ENCODE measurements around the gene PPFIA2.

Gene PPFIA2

DNA sequence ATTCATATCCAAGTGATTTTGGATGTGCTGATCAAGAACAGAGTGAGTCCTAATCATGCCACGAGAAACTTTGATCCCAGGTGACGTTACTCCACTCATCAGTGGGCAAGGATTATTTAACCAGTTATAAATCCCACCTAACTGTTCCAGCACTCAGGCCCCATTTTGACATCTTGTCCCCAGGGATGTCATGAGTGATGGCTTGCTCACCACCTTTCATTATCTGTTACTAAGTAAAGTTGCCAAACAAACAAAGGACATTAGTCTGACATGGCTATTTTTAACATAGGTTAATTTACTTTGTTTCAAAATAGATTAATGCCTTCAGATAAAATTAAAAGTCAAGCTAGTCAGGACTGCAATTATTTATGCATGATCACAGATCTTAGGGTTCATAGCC lies 425.3 kb downstream of the PPFIA2 start:
- no peak for DNase-seq

DNA sequence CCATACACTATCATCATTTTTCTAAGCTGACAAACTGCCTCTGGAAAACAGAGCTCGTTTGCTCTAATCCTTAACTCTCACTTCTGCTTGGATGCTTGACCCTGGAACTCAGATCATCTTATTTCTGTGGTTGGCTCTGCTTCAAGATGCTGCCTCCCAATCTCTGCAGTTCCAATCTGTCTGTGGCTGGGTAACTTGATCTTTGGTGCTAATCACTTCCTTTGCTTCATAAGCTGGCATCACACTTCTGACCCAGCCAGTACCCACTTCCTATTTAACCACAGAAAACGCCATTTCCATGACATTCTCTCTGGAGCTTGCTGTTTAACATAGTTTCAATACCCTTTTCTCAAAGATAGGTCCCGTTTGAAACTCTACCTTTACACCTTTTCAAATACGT lies 427.1 kb downstream of the PPFIA2 start:
- no peak for DNase-seq

DNA sequence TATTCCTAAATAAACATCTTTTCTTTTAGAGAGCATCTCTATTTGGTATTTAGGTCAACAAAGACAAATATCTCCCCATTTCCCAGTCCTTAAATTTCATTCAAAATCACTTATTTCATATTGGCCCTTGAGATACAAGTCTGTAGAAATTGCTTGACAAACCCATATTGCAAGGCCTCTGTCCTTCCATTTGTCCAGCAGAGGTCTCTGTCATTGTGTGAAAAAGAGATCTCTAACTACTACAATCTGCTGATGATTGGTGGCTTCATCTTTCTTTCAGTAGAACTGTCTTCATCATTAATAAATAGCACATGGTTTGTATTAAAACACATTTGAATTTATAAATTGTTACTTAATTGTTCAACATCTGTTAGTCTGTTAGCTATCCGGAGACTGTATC lies 428.7 kb downstream of the PPFIA2 start:
- no peak for DNase-seq

DNA sequence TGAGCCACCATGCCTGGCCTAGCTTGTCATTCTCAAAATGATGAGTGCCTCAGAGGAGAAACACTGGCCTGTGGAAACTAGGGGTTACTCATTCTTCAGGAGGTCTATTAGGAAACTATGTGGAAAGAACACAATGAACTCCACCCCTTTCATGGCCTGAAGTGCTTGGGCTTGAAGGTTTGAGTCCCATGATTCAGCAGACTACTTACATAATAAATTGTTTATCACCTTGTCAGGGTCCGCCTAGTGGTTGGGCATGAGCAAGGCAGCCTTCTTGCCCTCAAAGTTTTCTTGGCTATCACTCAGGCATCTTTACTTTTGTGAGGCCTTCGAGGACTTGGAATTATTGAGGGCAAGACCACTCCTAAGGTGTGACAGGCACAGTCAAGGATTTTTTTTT lies 430.1 kb downstream of the PPFIA2 start:
- no peak for DNase-seq

DNA sequence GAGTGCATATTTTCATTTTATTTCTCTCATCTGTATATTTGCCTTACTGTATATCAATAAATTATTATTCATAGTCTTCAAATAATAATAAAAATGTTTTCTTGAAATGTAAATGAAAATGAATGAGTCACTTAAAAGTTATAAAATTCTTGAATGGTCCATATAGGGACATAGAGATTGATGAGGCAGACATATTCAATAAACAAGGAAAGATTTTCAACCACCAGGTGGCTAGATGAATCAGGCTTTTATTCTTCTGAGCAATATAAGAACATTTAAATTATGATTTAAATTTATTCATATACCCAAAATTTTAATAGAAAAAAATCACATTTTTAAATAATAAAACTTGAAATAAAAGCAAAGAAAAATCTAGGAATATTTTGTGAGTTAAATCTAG lies 431.7 kb downstream of the PPFIA2 start:
- DNase-seq: no peak

DNA sequence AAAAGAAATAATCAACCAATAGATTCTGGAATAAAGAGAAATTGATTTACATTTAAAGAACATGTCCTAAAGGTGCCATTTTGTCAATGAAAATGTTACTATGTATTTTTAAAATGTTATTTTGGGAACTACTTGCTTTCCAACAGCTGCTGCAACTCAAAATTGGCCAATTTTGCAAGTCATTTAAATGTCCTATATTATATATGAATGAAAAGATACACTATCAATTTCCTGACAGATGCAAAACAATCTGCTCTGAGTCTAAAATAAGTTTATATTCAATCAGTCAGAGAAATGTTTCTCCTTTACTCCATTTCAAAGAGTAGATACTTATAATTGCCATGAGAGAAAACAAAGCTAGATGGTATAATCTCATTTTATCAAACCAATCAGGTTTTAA lies 434.1 kb downstream of the PPFIA2 start:
- no peak for DNase-seq

DNA sequence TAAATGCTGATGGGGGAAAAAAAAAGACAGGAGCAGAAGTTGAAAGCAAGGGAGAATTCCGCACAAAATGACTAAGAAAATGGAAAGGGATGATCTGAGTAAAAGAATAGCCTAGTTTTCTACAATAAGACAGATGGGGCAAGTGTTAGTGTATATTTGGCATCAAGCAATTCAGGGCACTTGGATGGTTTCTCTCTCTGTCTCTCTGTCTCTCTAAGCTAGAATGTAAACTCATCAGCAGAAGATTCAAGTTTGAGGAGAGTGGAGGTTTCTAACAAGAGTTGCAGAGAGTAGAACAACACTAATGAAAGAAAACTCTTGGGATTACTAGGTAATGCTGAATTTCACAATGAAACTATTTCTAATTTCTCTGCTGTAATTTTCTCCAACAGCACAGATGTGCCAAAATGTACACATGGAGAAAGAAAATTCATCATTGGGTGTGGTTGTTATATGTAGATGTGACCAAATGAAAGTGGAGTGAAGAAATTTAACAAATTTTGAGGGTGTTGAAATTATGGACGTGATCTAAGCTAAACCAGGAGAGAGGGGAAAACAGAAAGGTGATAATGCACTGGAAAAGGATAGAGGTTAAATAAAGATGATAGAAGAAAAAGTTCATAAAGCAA lies 444.1 kb downstream of the PPFIA2 start:
- DNase-seq: no peak

DNA sequence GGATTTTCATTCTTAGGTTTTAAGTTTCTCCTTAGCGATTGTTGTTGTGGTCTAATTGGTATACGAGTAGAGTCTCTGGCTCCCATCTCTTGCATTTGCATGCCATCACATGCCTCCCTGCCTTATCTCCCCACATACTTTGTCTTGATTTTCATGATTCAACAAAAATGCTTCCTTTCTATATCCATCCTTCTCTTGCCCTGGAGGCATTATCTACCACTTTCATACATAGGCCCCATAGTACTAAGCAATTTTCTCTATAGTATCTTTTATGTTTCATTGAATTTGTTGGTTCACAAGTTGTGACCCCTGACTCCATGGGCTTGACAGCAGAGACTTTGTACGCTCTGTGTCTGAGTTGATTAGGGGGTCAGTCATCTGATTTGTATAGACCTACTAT lies 455.2 kb downstream of the PPFIA2 start:
- no peak for DNase-seq

DNA sequence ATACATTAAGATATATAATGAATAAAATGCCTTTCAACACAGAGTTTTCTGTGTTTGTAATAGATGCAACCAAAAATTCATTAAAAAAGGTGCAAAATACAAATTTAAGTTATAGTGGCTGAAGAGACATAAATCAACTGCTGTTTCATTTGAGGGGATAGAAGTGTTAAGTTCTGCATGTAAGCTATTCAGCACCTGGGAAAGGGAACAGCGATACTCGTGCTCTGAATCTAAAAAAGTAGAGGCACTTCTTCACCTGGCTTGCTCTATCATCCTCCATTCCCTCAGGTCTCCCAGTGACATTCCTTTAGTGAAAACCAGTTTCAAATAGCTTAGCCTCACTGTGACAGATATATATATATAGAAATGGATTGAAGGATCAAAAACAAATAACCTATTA lies 458.7 kb downstream of the PPFIA2 start:
- DNase-seq: no peak

DNA sequence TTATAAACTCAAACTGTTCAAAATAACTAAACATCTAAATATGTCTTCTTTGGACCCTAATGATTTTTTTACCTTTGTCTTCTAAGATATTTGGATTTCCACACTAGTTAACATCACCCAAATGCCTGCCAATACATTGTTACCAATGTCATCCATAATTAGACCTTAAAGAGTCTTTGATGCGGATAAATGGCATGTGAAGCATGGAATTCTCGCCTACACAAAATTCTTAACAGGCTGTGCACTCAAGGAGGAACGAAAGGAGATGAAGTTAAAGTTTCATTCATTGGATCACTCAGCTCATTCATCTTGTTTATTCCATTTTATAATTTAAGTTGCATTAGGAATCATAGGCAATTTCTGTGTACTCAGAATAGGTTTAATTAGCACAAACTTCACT lies 461.5 kb downstream of the PPFIA2 start:
- no peak for DNase-seq

DNA sequence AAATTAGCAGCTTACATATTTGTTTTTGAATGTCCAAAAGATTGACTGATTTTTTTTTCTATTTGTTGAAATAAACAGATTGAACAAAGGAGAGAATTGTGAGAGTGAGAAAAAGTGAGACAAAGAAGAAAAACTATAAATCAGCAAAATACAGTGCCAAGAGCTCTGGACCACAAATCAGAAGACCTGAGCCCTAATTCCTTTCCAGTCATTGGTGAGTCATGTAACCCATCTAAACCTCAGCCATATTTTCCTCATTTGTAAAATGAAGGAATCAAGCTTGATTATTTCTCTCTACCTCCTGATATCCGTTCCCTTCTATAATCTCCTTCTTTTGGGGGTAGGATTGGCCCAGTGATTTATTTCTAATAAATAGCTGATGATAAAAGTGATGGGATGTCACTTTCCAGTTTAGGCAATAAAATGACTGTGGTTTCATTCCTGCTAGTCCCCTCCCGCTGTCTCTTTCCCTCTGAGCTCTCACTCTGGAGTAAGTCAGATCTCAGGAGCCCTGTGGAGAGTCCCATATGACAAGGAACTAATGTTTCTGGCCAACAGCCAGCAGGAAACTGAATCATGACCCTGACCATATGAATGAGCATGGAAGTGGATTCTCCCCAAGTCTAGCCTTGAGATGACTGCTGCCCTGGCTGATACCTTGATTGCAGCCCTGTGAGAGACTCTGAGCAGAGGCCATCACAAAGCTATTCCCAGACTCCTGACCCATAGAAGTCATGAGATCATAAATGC lies 462.4 kb downstream of the PPFIA2 start:
- no peak for DNase-seq

DNA sequence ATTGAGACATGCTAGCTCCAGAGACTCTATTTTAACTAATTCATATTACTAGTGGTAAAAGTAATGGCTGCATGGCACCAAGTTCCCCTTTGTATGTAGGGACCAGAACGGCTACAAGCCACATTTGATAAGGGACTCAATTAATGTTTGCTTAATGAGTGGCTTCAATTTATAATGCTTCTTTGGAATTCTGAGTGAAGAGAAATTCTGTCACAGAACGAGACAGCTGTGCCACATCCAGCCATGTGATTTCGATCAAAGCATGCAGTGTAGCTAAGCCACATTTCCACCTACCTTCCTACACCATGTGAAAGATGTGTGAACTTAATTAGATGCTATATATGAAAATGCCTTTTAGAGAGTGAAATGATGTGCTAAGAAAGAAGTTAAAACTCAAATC lies 463.9 kb downstream of the PPFIA2 start:
- DNase-seq: no peak

DNA sequence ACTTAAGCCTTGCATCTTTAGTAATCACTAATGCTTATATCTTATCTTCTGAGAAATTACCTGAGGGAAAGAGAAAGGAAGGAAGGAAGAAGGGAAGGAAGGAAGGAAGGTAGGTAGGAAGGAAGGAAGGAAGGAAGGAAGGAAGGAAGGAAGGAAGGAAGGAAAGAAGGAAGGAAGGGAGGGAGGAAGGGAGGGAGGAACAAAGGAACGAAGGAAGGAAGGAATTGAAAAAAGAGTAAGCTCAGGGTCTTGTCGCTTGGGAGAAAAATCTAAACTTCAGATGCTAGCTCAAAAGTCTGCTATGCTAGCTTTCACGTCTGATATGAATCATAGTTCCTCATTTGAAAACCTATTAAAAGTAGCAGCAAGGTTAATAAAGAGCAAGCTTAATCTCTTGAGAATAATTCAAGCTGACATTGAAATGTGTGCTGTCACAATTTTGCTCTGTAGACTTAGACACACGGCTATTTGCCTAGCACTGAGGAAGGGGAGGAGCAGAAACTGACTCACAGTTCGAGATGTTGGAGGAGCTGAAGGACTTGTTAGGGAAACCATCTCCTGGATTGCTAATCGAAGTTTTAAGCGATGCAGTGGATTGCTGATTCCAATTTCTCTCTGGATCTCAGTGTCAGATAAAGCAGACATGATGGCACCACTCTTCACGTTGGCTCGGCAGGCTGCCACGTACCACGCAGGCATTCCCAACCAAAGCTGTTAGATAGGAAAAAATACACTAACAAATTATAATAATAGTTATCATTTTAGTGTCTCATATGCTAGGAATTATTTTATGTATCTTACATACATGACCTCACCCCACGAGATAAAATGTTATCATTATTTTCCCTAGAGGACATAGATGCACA lies 464.6 kb downstream of the PPFIA2 start:
- DNase-seq: no peak

DNA sequence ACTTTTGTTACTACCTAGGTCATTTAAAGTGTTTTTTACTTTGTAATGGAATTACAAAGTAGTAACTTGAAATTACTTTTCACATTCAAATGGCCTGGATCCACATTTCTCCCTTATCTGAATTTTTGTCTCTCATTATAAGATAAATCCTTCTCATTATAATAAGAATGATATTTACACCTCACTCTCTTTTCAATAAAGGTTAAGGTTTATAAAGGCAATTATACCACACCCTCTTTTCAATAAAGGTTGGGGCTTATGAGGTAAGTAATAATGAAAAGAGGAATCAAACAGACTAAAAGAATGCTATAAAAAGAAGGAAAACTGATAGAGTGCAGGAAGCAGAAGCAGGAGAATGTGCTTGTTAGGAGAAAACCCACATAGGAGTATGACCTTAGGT lies 470.5 kb downstream of the PPFIA2 start:
- no peak for DNase-seq

DNA sequence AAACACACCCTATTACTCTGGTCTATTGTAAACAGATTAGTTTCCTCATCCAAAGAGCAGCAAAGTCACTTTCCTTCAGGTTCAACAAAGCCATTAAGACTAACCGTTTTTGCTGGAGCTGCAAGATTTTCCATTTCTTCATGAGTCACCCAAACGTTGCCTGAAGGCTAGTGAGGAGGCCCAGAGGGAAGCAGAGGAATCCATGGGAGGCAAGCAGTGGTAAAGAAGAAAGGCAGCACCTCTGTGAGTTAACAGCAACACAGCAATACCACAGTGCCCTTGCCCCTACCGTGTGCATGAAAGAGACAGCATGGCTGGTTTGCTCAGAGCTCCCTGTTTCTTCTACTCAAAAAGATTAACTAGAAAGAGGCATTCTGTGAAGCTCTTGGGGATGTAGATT lies 475.0 kb downstream of the PPFIA2 start:
- no peak for DNase-seq

DNA sequence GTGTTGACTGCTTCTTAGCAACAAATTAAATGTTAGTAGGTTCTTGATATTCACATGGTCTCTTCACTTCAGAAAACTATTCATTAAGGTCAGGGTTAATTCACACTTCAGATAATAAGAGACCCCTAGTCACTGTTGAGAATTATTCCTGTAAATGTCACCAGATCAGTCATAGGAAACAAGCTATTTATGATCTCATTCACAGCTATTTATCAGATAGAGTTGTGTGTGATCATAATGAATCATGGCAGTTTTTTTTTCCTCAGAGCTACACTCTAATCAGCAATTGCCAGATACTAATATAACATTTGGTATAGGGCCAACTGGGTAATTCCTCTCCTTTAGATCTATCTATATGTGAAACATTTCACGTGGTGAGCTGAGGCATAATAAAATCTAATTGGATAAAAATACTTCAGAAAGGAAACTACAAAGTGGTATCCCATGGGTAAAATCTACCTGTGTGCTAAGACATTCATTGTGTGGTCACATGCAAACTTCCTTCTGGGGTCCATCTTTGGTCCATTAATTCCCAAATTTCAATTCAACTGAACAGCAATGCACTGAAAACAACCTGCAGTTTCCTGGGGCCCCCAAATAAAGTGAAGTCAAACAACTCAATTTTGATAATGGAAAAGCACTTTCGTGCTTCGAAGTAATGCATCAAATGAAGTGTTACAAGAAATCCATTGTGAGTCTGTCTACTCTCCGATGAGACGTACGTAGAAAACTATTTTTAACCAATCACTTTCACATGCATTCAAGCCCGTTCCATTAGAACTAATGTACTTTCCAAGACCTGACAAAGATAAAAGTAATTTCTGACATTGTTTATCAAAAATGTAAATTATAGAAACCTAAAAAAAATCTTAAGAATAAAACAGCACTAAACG lies 484.3 kb downstream of the PPFIA2 start:
- DNase-seq: no peak

DNA sequence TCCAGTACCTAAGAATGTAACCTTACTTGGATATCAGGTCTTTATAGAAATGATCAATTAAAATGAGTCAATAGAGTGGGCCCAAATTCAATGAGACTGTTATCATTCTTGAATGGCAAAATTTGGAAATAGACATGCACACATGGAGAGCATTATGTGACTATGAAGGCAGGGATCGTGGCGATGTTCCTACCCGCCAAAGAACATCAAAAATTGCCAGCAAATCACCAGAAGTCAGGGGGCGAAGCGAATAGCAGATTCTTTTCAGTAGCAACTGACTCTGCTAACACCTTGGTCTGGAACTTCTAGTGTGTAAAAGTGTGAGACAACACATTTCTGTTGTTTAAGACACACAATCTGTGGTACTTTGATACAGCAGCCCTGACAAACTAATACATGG lies 488.8 kb downstream of the PPFIA2 start:
- no peak for DNase-seq

DNA sequence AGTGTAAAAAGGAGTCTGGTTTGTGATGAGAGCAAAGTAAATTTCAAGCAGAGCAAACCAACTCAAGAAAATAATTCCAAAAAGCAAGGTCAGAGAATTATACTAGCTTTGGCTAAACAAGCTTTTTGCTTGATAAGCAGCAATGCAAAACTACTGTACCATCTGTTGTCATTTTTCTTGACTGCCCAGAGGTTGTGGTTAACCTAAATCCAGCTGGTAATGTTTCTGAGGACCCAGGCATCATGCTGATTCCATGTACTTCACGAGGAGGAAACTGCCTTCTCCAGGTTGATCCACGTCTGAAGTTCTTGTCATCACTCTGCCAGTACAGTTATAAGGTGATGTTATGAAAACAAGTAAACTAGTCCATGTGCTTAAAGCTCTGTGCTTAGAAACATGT lies 496.1 kb downstream of the PPFIA2 start:
- DNase-seq: no peak

DNA sequence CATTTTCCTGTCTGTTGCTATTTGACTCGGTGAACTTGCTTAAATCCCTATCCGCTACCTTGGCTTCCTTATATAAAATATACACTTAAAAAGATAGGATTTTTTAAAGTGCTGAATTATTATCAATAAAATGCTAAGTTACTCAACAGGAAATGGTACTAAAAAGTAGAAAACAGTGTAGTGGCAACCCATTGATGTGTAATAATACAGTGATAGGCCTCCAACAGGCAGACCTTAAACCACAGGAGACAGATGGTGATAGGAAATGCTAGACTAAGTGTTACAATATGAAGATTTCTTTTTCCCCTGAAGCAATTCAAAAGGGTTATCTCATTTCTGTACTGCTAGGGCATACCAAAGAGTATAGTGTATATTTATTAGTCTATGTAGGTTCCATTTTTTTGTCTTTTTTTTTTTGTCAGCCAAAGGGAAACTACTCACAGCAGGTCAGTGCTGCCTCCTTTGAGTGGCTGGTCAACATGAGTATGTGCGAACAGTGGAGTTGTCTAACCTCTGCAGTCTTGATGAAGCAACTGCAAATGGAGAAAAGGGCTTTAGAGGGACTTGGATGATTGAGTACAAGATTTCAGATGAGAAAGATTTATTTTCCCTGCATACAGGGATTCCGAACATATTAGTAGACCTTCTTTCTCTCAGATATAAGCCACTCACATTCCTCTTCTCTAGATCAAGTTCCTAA lies 497.5 kb downstream of the PPFIA2 start:
- DNase-seq: no peak

DNA sequence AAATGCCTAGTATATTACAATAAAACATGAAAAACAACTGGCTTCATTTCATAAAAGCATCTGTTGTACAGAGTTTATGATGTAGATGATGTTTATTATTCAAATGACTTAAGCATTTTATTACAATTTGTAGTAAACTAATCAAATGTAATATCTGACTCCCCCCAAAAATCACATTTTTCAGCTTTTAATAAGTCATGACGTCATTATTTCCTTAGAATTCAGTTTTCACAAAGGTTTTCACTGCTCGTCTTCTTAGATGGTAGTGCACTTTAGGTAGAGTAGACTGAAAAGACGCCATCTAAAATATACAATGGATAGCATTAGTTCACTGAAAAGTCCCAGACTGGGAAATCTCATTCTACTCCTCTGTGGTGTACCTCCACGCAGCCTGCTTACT lies 499.8 kb downstream of the PPFIA2 start:
- DNase-seq: no peak

DNA sequence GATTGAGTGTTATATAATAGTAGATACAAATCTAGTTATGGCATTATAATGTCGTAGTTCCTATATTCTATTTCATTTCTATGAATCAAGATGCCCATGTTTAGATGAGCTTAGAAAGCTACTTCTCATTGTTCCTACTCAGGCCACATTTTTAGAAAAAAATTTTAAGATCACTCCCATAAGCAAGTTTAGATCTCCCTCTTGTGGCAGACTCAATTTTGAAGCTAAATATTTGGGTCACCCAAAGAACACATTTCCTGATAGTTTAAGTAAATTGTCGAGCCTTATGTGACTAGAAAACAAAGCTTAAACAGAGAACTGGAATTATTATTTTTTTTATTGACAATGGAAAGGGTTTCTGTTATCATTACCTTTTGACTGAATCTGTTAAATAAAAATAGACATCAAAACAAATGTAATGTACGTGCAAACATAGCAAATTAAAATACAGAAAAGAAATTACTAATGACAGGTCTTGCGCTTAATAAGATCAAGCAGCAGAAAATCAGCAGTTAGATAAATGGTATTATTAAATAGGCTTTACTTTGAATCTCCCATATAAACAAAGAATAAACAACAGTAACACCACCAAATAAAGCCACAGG lies 501.1 kb downstream of the PPFIA2 start:
- DNase-seq: no peak

DNA sequence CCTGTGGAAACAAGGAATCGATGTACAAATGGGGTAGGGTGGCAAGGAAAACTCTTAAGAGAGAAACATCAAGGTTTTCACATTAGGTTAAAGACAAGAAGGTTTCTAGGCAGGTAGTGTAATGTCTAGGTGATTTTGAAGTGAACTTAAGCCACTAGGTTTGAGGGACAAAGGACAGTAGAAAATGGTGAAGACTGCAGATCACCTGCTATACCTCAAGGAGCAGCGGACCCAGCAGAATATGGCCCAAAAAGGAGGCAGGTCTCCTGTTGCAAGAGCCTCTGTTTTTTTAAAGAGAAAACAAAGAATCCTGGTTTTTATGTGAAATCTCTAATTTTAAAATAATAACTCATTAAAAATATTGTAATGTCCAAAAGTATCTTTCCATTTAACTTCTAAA lies 503.2 kb downstream of the PPFIA2 start:
- DNase-seq: no peak
